Sigmoid colon (tissue), 7 donors: Measurements from ENCODE around the gene ZNF692. TPM values are rescaled to one million over a fixed set of nuclear protein-coding genes. Genes with fewer than 3 reads are reported as not detected.

Experiments used
- DNase-seq: peaks from one replicate; pipeline ENCODE4 v3.0.0-alpha.2; 2019
- H3K27ac ChIP-seq, 4 donors: fragments of 200-600 bp; sonication (generic); one replicate each; pipeline ENCODE4 v1.5.1; 2016 to 2019; ENCODE audit warnings: mild to moderate bottlenecking in 1 of 4
- H3K27me3 ChIP-seq, 3 donors: fragments of 200-600 bp; sonication (generic); one replicate each; pipeline ENCODE4 v1.5.1; 2019; ENCODE audit warnings: mild to moderate bottlenecking in 1 of 3
- H3K36me3 ChIP-seq, 4 donors: fragments of 200-600 bp; sonication (generic); one replicate each; pipeline ENCODE4 v1.5.1; 2016 to 2019
- H3K4me1 ChIP-seq, 4 donors: fragments of 200-600 bp; sonication (generic); one replicate each; pipeline ENCODE4 v1.5.1; 2017 to 2019
- H3K4me3 ChIP-seq, 4 donors: fragments of 200-600 bp; sonication (generic); one replicate each; pipeline ENCODE4 v1.5.1; 2017 to 2019; ENCODE audit warnings: mild to moderate bottlenecking in 2 of 4, moderate library complexity in 1 of 4
- H3K9me3 ChIP-seq, 4 donors: fragments of 200-600 bp in 3 of 4; sonication (generic) in 3 of 4; one replicate each; pipeline versions ENCODE4 v1.5.1 to v1.6.1; 2013 to 2019
- EP300 ChIP-seq, 4 donors: sonication (generic); formaldehyde crosslinking; IDR thresholded peaks; one replicate each; pipeline ENCODE4 v1.6.1; 2017; ENCODE audit warnings: antibody characterized with exemption in 4 of 4
- POLR2A ChIP-seq, 2 donors: fragments of 450-650 bp; IDR thresholded peaks; one replicate each; pipeline ENCODE4 v1.6.1; 2016; ENCODE audit warnings: antibody characterized with exemption in 2 of 2, mild to moderate bottlenecking in 2 of 2, moderate library complexity in 2 of 2
- POLR2AphosphoS5 ChIP-seq, 4 donors: sonication (generic); formaldehyde crosslinking; IDR thresholded peaks; one replicate each; pipeline ENCODE4 v1.6.1; 2017; ENCODE audit warnings: antibody characterized with exemption in 4 of 4
- WGBS, 2 donors: extraction: QIAGEN DNeasy Blood & Tissue Kit; methylation state at CpG; one replicate each; pipeline ENCODE4 v1.1.7; 2013; 5-methylcytosine and 5-hydroxymethylcytosine counted together
- intact Hi-C: fragments of 100-400 bp; cut with DNase I; formaldehyde crosslinking; loops from one replicate; pipeline ENCODE4 v1.15.1; 2023
- polyA plus RNA-seq, 3 donors: library from polyadenylated mRNA; stranded (reverse); fragments of 200-250 nt; gene quantifications; one replicate each; pipeline ENCODE4 v1.2.3, GENCODE V29; 2013
- total RNA-seq, 4 donors: library from RNA; depleted of rRNA; stranded (reverse); fragments of >200 nt; gene quantifications; one replicate each; pipeline ENCODE4 v1.1.0, GENCODE V29; 2016
- TF ChIP-seq, protein P1 (sequence below), 4 experiments: fragments of 450-650 bp in 3 of 4; fragments of 200-600 bp in 1 of 4; IDR thresholded peaks; one replicate each; pipeline ENCODE4 v1.5.1; 2016 to 2019; ENCODE audit warnings: antibody characterized with exemption in 4 of 4, mild to moderate bottlenecking in 3 of 4, moderate library complexity in 2 of 4
- donor health status: healthy with polysubstance abuse.
- donor health status: Bipolar disorder and iron deficiency.
- donor health status: healthy.

Gene ZNF692
- total and polyA plus RNA-seq, 7 donors: 5.4 to 63.2 (median 27.8) TPM

- WGBS, 2 donors: 69 to 80% methylated on average over 6 of the region's 6 CpGs
Observed at GRCh38 chr1:248817065-248817464, 41.8 kb downstream of the ZNF692 start.

DNA sequence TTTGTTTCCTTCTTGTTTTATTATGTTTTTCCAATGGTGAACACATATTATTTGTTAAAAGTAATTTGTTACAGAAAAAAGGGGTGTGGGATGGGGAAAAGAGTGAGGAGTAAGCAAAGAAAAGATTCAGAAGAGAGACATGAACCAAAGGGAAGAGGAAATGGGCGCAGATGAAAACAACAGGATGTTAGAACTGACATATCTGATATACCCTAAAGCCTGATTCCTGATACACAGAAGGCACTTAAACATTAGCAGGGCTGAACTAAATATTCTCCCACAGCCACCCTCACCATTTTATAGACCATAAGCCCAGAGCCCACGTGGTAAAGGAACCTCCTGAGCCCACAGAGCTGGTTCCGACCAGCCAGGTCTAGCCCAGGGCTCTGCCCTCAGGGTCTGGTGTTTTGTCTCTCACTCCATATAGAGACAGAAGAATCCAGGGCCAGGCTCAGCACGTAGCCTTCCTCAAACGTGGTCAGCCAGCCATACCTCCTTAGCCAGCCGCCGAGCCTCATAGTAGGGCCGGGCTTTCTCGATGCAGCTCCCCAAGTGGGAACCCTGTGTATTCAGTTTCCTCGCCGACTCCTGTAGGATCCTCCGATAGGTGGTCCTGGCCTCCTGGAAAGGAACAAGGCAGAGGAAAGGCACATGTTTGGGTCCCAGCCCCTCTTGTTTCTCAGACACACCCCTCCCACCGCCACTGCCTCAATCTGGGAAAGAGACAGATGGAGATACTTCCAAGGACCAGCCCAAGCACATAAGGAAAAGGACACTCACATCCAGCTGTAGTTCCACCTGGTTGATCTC is 42.6 kb downstream of the ZNF692 start:
- H3K27ac ChIP-seq: no peak overlapping the region

More at GRCh38 chr1:248817065-248817464, 41.8 kb downstream of the ZNF692 start:
- H3K4me1 ChIP-seq: peaks cover 0 to 35% (median 31%) of the 10 kb centered on the region in 4 donors
- H3K27me3 ChIP-seq: no peaks in the 10 kb centered on the region
- no peak for DNase-seq
- H3K9me3 ChIP-seq: no peaks in the 10 kb centered on the region
- intact Hi-C loops: no loop called here
- H3K4me3 ChIP-seq: no peak overlapping the region
- no peak overlapping the region for H3K27ac ChIP-seq
- peaks cover 37 to 56% (median 46%) of the 10 kb centered on the region in 4 donors for H3K36me3 ChIP-seq
- TF ChIP-seq POLR2A (IDR thresholded peaks at IDR 0.05) (no peak), POLR2AphosphoS5 (IDR thresholded peaks at IDR 0.05) (no peak), EP300 (IDR thresholded peaks at IDR 0.05) (no peak)
- TF ChIP-seq, protein P1, sequence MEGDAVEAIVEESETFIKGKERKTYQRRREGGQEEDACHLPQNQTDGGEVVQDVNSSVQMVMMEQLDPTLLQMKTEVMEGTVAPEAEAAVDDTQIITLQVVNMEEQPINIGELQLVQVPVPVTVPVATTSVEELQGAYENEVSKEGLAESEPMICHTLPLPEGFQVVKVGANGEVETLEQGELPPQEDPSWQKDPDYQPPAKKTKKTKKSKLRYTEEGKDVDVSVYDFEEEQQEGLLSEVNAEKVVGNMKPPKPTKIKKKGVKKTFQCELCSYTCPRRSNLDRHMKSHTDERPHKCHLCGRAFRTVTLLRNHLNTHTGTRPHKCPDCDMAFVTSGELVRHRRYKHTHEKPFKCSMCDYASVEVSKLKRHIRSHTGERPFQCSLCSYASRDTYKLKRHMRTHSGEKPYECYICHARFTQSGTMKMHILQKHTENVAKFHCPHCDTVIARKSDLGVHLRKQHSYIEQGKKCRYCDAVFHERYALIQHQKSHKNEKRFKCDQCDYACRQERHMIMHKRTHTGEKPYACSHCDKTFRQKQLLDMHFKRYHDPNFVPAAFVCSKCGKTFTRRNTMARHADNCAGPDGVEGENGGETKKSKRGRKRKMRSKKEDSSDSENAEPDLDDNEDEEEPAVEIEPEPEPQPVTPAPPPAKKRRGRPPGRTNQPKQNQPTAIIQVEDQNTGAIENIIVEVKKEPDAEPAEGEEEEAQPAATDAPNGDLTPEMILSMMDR (IDR thresholded peaks at IDR 0.05): no peak

GRCh38 chr1:248815407-248816034 is 43.4 kb downstream of the ZNF692 start:
- H3K27ac ChIP-seq: no peak overlapping the region
- DNase-seq: no peak
- H3K4me1 ChIP-seq: peaks cover 0 to 29% (median 24%) of the 10 kb centered on the region in 4 donors
- peaks cover 37 to 62% (median 49%) of the 10 kb centered on the region in 4 donors for H3K36me3 ChIP-seq
- H3K27me3 ChIP-seq: no peaks in the 10 kb centered on the region
- intact Hi-C loops: no loop called here
- TF ChIP-seq, protein P1 (IDR thresholded peaks at IDR 0.05): no peak
- TF ChIP-seq POLR2A (IDR thresholded peaks at IDR 0.05) (no peak), POLR2AphosphoS5 (IDR thresholded peaks at IDR 0.05) (no peak), EP300 (IDR thresholded peaks at IDR 0.05) (no peak)
- H3K9me3 ChIP-seq: no peaks in the 10 kb centered on the region
- H3K4me3 ChIP-seq: no peak overlapping the region
- WGBS, 2 donors: 92 to 95% methylated on average over 10 of the region's 10 CpGs

More for the DNA sequence above, 42.6 kb downstream of the ZNF692 start:
- 91% methylated on average over 13 of the region's 13 CpGs for WGBS, 2 donors
- peaks cover 0 to 29% (median 25%) of the 10 kb centered on the region in 4 donors for H3K4me1 ChIP-seq
- TF ChIP-seq POLR2AphosphoS5 (IDR thresholded peaks at IDR 0.05) (no peak), POLR2A (IDR thresholded peaks at IDR 0.05) (no peak), EP300 (IDR thresholded peaks at IDR 0.05) (no peak)
- TF ChIP-seq, protein P1 (IDR thresholded peaks at IDR 0.05): no peak
- H3K9me3 ChIP-seq: no peaks in the 10 kb centered on the region
- intact Hi-C loops: no loop called here
- no peaks in the 10 kb centered on the region for H3K27me3 ChIP-seq
- H3K36me3 ChIP-seq: peaks cover 37 to 63% (median 50%) of the 10 kb centered on the region in 4 donors
- no peak for DNase-seq
- H3K4me3 ChIP-seq: no peak overlapping the region

- no peak for DNase-seq
- H3K9me3 ChIP-seq: no peaks in the 10 kb centered on the region
- TF ChIP-seq POLR2A (IDR thresholded peaks at IDR 0.05) (no peak), EP300 (IDR thresholded peaks at IDR 0.05) (no peak), POLR2AphosphoS5 (IDR thresholded peaks at IDR 0.05) (no peak)
- TF ChIP-seq, protein P1 (IDR thresholded peaks at IDR 0.05): no peak
- intact Hi-C loops: no loop called here
- 89 to 96% methylated on average over 16 of the region's 16 CpGs for WGBS, 2 donors
- H3K27me3 ChIP-seq: no peaks in the 10 kb centered on the region
- H3K27ac ChIP-seq: no peak overlapping the region
- H3K4me3 ChIP-seq: no peak overlapping the region
- peaks cover 37 to 62% (median 46%) of the 10 kb centered on the region in 4 donors for H3K36me3 ChIP-seq
- peaks cover 0 to 25% (median 21%) of the 10 kb centered on the region in 4 donors for H3K4me1 ChIP-seq
Observed at GRCh38 chr1:248814351-248814750, 44.5 kb downstream of the ZNF692 start.
